ENCODE measurements around the gene NRXN3.
"Not testable (repeated sequence)": the region's sequence is repeated elsewhere in the genome, so short reads cannot be mapped to it uniquely, and the experiment has no call there.

Gene NRXN3

DNA sequence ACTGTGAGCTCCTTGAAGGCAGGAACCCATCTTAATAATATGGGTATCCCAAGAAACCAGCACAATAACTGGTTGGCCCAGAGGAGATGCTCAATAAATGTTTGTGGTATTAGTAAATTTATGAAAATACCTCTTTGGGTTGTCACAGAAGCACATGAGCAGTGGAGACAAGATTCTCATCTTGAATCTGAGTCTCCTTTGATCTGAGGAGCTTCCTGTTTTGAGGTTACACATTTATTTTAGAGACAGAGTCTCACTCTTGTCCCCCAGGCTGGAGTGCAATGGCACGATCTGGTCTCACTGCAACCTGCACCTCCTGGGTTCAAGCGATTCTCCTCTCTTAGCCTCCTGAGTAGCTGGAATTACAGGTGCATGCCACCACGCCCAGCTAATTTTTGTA is 247.4 kb downstream of the NRXN3 start:
- no peak for DNase-seq

DNA sequence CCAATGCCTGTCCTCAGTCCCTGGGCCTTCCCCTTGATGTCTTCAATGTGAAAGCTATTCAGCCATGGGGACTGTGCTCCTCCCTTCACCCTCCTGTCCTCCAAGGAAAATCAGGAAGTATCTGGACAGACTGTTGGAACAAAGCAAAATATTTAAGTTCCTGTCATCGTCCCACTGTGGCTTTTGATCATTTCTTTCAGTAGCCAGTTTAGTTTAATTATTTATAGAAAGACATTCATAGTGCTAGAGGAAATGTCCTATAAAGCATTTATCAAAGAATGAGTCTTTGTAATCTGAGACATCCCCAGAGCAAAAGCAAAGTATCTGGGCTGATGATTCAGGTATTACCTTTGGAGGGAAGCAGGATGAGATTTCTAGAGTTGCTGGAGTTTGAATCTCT is 254.1 kb downstream of the NRXN3 start:
- DNase-seq, result no peak

DNA sequence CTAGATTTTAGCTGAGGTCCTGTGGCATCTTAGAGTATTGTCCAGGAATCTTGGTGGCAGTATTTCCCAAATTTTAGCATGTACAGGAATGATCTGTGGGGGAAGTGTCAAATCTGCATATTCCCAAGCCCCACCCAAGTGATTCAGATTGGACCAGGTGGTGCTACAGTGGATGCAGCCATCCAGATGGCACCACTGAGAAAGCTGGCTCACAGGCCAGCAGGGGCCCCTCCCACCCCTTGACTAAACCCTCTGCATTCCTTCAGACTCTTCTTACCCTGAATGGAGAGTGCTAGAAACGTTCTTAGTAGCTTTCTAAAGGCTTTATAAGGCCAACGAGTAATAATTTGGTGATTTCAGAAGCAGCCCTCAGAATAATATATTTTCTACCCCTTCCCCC is 255.2 kb downstream of the NRXN3 start:
- no peak for DNase-seq

DNA sequence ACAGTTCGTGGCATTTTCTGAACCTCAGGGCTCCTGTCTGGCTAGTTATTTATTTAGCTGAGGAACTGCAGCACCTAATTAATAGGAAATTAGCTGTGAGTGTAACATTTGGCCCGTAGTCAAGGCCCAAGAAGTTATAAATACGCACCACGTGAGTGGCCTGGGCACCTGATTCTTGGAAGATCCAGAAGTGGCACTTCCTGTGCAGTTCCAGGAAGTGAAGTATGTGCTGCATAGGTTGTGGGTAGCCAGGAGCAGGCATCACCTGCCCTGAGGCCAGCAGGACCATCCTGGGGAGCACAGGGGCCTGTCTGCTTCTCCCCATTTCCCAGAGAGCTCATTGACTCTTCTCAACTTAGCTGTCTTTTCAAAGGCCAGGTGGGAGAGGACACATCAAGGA is 255.6 kb downstream of the NRXN3 start:
- DNase-seq, result no peak

DNA sequence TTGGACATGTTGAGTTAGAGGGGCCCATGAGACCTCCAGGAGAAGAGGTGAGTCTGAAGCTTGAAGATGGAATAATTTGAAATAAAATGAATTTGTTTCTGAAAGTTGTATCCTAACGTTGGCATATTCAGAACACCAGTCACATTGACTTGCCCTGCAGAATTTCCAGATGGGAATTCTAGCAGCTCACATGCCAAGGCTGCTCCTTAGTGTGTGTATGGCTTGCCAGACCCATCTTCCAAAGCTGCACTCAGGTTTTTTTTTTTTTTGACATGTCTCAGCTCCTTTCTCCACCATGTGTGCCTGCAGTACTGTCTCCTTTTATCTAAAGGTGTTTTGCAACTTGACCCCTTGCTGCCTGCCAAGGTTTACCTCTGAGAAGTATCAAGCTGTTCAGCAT is 261.9 kb downstream of the NRXN3 start:
- DNase-seq, result no peak

DNA sequence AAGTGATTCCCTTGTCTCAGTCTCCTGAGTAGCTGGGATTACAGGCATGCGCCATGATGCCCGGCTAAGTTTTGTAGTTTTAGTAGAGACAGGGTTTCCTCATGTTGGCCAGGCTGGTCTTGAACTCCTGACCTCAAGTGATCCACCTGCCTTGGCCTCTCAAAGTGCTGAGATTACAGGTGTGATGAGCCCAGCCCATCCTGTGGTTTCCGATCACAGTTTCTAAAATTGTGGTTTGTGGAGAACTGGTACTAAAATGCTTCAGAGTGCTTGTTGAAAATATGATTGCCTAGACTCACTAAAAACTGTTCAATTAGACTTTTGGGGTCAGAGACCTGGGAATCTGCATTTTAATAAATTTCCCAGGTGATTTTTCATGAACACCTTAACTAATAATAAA is 267.3 kb downstream of the NRXN3 start:
- not testable (repeated sequence) for DNase-seq

DNA sequence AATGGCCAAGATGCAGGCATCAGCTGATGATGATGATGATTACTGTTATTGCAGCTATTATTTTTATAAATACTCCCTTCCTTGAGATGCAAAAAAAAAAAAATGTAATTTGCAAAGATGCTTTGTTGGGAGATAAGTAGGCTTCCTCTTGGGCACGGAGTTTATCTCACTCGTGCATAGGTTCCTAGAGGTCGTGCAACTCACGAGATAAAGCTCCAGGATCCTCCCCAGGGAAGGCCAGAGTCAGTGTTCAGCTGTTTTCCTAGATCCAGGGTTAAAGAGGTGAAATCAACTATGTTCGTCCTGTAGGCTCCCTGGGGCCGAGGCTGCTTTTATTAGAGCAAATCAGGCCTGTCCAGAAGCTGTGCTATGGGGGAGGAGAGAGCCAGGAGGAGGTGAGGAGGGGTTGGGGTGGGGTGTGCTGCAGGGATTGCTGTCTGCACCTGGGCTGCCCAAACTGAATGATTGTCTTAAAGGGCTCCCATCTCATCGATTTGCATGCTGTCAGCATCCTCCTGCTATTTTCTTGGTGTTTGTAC is 270.3 kb downstream of the NRXN3 start:
- no peak for DNase-seq

DNA sequence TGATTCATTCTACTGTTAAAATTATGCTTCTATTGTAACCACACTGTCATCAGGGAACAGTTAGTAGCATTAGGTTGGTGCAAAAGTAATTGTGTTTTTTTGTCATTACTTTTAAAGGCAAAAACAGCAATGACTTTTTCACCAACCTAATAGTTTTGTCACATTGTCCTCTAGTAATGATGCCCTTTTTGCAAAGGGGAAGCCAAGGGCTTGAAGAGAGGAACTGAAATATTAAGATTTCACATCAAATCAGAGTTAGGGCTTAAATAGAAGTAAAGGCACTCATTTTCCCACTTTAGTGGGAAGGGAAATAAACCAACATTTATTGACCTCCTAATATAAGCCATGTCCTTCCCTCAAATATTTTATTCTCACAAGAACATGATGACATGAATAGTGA is 273.7 kb downstream of the NRXN3 start:
- no peak for DNase-seq

DNA sequence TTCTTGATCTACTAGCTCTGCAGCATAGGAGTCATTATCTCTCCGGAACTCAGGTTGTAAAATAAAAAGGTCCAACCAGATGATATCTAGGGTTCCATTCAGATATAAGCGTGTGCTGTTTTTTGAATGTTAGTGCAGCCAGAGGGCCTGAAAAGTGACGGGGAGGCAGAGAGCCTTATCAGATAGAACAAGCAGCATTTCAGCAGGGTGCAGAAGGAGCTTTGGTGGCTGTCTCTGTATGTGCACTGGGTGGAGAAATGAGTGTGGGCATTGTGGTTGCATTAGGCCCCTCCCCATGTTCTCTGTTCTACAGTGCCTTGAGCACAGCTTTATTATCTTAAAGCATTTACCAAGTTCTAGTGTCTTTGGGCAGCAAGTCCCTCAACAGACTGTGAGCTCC is 275.1 kb downstream of the NRXN3 start:
- no peak for DNase-seq

DNA sequence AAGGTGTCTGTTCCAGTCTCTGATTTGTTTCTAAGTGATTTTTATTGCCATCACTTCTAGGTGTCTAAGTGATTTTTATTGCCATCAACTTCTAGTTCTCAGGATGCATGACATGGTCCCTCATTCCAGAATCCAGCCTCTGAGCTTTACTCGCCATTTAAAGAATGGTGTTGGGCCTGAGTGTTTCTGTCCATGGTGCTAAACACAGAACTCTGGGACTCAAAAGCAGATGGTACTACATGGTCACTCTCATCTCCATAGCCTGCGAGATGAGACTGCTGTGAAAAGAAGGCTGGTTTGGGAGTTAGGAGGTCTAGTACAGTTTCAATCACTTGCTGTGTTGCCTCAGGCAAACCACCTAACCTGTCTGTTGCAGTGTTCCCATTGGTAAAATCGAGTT is 276.6 kb downstream of the NRXN3 start:
- DNase-seq, result no peak

DNA sequence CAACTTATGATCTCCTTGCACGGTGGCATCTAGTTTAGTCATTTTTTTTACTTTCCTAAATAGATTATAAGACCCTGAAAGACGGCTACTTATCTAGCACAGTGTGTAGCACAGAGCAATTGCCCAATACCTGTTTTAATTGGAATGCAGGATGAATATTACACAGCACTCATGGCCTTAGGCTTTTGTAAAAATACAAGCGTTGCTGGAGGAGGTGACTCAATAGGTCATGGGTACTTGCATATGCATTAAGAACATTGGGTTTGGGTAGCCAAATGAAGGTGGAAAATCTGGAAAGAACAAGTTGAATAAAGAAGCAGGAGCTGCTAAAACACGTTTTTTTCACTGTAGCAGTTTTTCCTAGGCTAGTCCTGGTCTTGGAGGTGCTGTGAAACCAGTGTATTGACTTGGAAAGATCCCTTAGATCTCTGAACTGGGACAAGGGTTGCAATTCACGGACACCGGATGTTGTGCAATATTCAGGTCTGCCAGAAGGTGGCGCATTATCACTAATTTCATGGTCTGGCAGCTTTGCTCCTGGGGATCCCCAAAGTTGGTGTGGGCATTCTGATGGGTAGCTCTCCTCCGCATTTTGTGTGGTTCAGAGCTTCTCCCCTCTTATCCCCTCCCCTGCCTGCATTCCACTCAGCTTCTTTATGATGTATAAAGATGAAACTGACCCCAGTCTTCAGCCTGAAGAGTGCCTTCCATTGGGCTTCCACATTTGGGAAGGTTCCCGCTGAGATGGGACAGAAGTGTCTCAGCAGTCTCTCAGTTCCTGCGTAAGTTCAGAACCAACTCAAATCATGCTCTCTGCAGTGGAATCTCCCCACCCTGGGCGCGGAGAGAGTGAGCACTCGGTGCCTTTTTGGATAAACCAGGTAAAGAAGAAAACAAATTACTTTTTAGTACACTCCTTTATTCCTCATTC is 278.3 kb downstream of the NRXN3 start:
- peak; percentile 65 for DNase-seq

DNA sequence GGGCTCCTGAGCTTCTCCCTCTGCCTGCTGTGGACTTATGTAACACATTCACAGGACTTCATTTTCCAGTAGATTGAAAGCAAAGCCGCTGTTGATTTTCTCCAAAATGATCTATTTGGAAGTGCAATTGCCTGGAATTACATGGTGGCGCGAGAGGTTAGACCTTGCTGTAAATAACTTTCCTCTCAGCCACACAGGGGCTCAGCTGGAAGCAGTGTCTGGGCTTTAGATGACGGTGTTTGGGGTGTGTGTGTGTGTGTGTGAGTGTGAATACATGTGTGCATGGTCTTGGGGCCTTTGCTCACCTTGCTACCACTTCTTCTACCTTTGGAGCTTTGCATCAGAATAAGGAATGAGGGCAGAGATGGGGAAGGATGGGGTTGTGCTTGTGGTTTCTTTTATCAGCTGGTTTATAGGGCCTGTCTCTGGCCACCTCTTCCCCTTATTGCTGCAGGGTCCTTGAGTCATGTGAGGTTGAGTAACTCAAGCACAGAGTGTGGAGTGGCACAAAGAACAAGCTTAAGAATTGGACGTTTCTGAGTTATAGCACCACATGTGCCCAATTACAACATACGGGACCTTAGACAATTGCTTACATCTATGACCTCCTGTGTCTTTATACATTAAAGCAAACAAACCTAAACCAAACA is 280.6 kb downstream of the NRXN3 start:
- no peak for DNase-seq

DNA sequence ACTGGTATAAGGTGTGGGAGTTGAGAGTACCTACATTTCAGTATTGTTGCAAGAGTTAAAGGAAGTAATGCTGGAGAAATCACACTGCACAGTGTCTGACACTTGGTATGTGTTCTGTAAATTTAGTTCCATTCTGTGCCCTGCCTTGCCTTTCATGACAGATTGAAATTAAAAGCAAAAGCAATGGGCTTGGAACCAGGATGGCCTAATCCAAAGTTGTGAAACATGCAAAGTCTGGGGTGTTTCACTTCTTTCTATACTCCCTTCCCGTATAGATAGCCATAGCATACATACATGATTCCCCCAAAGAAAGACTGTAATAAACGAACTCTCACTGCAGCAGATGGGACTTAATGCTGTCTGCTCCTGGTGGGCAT is 281.1 kb downstream of the NRXN3 start:
- DNase-seq, result no peak

DNA sequence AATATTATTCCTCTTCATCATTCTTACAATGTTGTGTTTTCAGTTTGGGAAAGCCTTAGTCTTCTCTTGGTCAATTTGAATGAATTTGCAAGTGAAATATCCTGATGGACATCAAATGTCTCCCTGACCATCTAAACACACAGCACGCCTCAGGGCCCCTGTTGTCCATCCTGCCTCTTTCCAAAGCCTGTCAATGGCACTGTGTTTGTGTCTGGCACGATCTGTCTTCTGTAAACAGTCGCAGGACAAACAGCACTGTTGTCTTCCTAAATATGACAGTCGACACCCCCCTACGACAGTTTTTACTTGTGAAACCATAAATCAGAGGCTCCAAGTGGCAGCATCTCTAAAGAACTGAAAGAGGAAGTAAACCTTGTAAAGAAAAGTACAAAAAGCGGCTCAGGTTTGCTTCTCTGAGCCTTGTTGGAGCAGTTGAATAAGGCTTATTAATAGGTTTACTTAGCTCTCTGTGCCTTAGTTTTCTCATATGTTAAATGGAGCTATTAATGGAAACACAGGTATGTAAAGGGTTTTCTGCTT is 285.8 kb downstream of the NRXN3 start:
- no peak for DNase-seq

DNA sequence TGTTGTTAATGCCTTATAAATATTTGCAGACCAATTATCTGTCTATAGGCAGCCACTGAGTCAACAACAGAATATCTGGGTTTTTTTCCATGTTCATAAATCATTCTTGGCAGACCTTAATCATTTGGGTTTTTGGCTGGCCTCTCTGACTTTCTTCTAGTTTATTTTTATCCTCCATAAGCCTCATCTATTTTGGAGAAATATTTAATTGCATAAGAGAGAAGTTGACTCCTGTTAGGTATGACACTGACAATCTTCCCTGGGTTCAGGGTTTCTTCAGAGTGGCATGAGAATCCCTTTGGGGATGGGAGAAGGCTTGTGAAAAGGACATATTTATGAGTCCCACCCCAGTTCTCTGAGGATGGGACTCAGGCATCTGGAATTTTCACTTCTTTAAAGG is 299.8 kb downstream of the NRXN3 start:
- DNase-seq, result no peak

DNA sequence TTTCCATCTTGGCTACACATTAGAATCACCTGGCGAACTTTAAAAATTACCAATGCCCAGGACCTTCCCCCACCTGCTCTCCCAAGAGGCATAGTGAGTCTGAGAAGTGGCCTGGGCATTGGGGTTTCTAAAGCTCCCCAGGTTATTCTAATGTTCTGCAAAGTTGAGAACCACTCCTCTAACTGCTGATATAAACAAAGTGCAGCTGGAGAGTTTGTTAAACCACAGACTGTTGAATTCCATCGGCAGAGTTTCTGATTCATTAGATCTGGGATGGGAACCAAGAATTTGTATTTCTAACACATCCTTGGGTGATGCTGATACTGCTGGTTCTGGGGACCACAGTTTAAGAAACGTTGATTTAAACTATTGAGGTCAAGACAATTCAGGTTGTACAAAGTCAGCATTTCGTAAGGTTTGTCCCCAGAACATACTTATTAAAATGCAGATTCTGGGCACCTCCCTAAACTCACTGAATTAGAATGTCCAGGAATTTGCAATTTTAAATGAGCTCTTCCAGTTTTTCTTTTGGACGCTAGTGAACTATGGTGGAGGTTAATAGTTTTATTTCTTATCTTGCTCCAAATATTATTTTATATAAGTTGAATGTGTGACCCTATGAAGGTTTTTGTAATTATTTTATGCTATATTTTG is 309.1 kb downstream of the NRXN3 start:
- DNase-seq, result no peak

DNA sequence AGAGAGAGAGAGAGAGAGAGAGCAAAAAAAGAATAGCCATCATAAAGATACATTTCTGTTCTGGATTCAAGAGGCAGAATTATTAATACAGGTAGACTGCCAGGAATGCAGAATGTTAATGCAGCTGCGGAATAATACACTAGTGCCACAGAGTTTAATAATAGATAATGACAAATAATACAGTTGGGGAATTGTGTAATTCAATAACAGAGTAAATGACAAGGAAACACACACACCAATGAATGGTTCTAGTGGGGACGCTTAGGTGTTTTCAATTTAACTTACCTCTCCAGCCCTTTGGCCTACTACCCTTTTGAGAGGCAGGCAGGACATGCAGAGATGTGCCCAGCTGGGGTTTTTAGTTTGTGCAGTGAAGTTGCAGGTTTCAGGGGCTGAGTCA is 313.9 kb downstream of the NRXN3 start:
- no peak for DNase-seq

DNA sequence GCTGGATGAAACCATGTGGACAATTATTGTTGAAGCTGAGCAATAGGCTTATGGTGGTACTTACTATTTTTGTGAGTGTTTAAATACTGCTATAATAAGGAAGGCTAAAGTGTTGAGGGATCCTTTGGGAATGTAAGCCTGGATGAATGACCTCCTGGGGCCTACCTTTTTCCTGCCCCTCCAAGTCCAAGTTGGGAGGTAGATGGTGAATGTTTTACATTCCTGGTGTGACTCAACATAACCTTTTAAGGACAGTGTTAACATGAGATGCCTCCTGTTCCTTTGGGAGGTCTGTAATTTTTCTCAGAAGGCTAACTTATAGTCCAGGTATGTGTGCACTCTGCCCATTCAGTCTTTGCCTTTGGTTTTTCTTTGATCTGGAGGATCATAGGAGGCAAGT is 315.9 kb downstream of the NRXN3 start:
- no peak for DNase-seq

DNA sequence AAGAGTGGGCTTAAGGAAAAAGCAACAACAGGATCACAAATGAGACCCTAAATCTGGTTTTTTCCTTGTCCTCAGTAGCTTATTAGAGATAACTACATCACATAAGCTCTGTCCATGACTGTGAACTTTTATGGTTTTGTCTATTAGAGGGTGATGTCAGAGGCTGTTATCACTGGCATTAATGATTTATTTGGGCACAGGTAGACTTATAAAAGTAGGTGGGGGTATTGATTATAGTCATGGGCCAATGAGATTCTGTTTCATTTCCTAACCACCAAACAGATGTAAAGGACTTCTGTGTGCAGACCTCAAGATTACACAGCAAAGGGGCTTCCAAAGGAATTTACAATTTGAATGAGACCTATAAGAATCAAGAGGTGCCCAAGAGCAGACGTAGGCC is 316.4 kb downstream of the NRXN3 start:
- no peak for DNase-seq

DNA sequence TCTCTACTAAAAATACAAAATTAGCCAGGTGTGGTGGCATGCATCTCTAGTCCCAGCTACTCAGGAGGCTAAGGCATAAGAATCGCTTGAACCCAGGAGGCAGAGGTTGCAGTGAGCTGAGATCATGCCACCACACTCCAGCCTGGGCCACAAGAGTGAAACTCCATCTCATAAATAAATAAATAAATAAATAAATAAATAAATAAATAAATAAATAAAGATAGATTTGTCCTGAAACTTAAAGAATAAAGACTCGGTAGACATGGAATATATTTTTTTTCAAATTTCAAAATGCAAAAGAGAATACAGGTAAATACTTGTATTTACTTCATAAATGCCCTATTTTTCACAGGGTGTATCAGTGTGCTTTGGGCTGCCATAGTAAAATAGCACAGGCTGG is 317.4 kb downstream of the NRXN3 start:
- not testable (repeated sequence) for DNase-seq

DNA sequence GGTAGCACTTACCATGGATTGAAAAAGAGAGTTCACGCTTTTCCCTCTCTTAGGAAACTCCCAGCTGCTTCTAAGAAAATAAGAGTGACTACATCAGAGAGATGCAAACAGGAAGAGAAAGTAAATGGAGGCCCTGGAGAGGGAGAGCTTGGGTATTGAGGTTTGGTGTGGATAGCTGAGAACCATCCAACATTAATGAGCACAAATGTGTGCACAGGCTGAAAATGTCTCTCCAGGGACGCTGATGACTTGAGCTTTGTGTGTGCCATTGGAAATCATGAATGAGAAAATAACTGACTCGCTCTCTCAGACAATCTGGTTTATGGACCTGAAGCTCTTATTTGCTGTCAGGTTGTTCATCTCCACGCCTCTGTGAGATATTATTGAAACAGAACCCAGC is 318.8 kb downstream of the NRXN3 start:
- no peak for DNase-seq

DNA sequence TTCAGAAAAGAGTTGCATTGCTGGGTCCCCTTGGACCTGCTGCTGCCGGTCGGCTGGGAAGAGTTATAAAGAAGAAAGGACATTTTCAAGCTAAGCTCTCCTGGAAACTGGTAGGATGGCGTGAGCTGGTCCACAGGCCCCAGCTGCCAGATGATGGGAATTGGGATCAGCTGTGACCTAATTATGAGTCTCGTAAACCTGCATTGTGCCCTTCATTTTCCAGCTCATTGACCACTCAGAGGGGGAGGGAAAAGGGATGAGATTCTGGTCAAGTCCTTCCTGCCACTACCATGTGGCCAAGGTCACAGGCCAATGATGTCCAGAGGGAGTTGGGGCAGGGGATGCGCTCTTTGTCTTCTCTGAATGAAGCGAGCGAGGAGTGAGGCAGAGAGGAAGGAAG is 320.9 kb downstream of the NRXN3 start:
- no peak for DNase-seq

DNA sequence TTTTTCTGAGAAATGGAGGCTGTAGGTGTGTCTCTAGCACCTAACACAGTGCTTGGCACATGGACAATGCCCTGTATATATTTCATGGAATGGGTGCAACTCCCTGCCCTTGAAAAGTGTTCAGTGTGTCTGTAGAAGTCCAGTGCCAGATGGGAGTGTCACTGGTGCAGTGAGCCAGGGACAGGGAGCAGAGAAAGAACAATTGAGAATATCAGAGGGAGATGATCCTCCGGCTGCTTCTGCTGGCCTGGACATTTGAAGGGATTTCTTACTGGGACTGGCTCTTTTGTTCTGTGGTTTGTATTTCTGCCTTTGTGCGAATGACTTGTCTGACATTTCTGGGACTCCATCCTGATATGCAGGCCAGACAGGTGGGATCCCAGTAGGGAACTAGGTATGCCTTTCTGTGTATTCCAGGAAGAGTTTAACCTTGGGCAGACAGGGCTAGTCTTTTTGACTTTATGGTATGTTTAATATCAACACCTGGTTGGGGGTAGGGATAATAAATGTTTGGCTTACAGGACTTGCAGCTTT is 328.0 kb downstream of the NRXN3 start:
- DNase-seq, result no peak

Data from activated effector memory CD4-positive, alpha-beta T cell treated with anti-CD3 and anti-CD28 coated beads, Interleukin-2, amount 50 U/mL, for 16 hours (primary cell).